Thoracic aorta (tissue), 2 donors: ENCODE results near the gene PACSIN2. TPM values are rescaled to one million over a fixed set of nuclear protein-coding genes. Genes with fewer than 3 reads are reported as not detected.
A peak's percentile ranks its signal among the peaks of the same experiment; 100 is the strongest.
"Not testable (repeated sequence)": the region's sequence is repeated elsewhere in the genome, so short reads cannot be mapped to it uniquely, and the experiment has no call there.

ENCODE experiments used
- ATAC-seq: fragments of 150-250 bp; one replicate; pipeline ENCODE4 v1.8.0; 2017; ENCODE audit warnings: low read depth; ENCODE audit not compliant: insufficient number of reproducible peaks, low FRiP score
- DNase-seq: peaks from one replicate; pipeline ENCODE4 v3.0.0-alpha.2; 2020; ENCODE audit warnings: low spot score
- H3K27ac ChIP-seq, 2 donors: fragments of 200-600 bp; sonication (generic); 1 replicate in 1 of 2; 2 replicates in 1 of 2; pipeline ENCODE4 v1.5.1; 2016; ENCODE audit warnings: mild to moderate bottlenecking in 2 of 2, moderate library complexity in 2 of 2
- H3K27me3 ChIP-seq: fragments of 200-600 bp; sonication (generic); replicated peaks from 2 replicates; pipeline ENCODE4 v1.6.0; 2016; ENCODE audit warnings: mild to moderate bottlenecking; ENCODE audit not compliant: insufficient read depth
- H3K36me3 ChIP-seq: fragments of 200-600 bp; sonication (generic); one replicate; pipeline ENCODE4 v1.5.1; 2016
- H3K4me1 ChIP-seq, 2 donors: fragments of 200-600 bp; sonication (generic); 1 replicate in 1 of 2; 2 replicates in 1 of 2; pipeline versions ENCODE4 v1.5.1 to v1.6.0; 2016; ENCODE audit warnings: low read depth in 2 of 2, mild to moderate bottlenecking in 1 of 2; ENCODE audit not compliant: control insufficient read depth in 1 of 2
- H3K4me3 ChIP-seq: fragments of 200-600 bp; sonication (generic); 2 replicates; pipeline ENCODE4 v1.5.1; 2016; ENCODE audit warnings: mild to moderate bottlenecking
- H3K9me3 ChIP-seq: fragments of 200-600 bp; sonication (generic); 2 replicates; pipeline ENCODE4 v1.5.1; 2016
- CTCF ChIP-seq: fragments of 200-600 bp; sonication (generic); IDR thresholded peaks from one replicate; pipeline ENCODE4 v1.5.1; 2019; ENCODE audit warnings: antibody characterized with exemption
- total RNA-seq, 2 donors: library from RNA; depleted of rRNA; stranded (reverse); fragments of >200 nt; gene quantifications; one replicate each; pipeline versions ENCODE4 v1.1.0 to v1.2.3, GENCODE V29; 2016

PACSIN2 gene
- total RNA-seq, 2 donors from 2014 or later, result 135 to 155 TPM

DNA sequence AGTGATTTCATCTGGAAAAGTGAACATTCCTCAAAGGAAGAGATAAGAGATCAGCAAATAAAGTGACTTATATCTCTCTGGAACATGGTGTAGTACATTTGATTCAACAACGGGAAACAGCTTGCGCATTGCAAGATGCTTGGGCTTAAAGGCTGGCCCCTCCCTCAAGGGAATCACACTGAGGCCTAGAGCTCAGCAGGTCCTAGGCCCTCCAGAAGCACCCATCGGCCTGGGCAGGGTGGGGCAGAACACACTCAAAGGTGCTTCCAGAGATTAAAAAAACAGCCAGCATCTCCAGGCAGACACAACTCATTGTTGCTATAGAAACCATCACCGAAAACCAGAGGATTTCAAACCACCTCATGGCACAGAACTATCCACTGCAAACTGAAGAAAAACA, 88.8 kb downstream of the PACSIN2 start:
- H3K4me1 ChIP-seq, result peaks cover 63 to 91% of the 10 kb centered on the region in 2 donors
- H3K27ac ChIP-seq, result peak overlapping the region; percentile 63 to 94
- H3K9me3 ChIP-seq, result no peaks in the 10 kb centered on the region
- ATAC-seq (no peak), DNase-seq (no peak)
- H3K27me3 ChIP-seq, result no peaks in the 10 kb centered on the region
- no peak overlapping the region for H3K4me3 ChIP-seq
- H3K36me3 ChIP-seq, result no peaks in the 10 kb centered on the region
- TF ChIP-seq CTCF, result no peak

- H3K4me1 ChIP-seq, result peaks cover 63 to 91% of the 10 kb centered on the region in 2 donors
- no peak for TF ChIP-seq CTCF
- DNase-seq (no peak), ATAC-seq (no peak)
- H3K36me3 ChIP-seq, result no peaks in the 10 kb centered on the region
- H3K4me3 ChIP-seq, result no peak overlapping the region
- no peaks in the 10 kb centered on the region for H3K9me3 ChIP-seq
- H3K27me3 ChIP-seq, result no peaks in the 10 kb centered on the region
- peak overlapping the region; percentile 63 to 94 for H3K27ac ChIP-seq
Measured at GRCh38 chr22:42925598-42925997, 89.4 kb downstream of the PACSIN2 start.

GRCh38 chr22:42925031-42925430, 89.9 kb downstream of the PACSIN2 start:
- H3K27me3 ChIP-seq, H3K36me3 ChIP-seq, H3K4me3 ChIP-seq, ATAC-seq, DNase-seq, H3K9me3 ChIP-seq: not testable (repeated sequence)
- Histone ChIP-seq H3K27ac (peak overlapping the region in 1 of 2 donors; percentile 63), H3K4me1 (peaks cover 61 to 88% of the 10 kb centered on the region in 2 donors)

DNA sequence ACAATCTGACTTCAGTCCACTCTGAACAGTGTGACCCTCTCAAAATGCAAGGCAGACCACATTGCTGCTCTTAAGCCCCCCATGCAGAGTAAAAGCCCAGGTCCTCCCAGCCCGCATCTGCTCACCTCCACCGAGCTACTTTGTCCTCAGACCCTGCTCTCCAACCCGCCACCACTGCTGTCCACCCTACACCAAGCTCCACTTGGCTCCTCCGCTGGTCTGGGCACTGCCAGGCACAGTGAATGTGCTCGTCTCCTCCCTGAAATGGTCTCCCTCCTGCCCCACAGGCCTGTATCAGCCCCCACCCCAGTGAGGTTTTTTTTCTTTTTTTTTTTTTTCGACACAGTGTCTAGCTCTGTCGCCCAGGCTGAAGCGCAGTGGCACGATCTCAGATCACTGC, 90.5 kb downstream of the PACSIN2 start:
- H3K4me1 ChIP-seq, result peaks cover 59 to 87% of the 10 kb centered on the region in 2 donors
- no peaks in the 10 kb centered on the region for H3K36me3 ChIP-seq
- H3K27me3 ChIP-seq, result no peaks in the 10 kb centered on the region
- no peak for DNase-seq
- no peak overlapping the region for H3K27ac ChIP-seq
- TF ChIP-seq CTCF, result no peak
- ATAC-seq, result no peak
- H3K4me3 ChIP-seq, result no peak overlapping the region
- no peaks in the 10 kb centered on the region for H3K9me3 ChIP-seq

GRCh38 chr22:42922374-42923191, 92.4 kb downstream of the PACSIN2 start:
- peaks cover 49 to 79% of the 10 kb centered on the region in 2 donors for H3K4me1 ChIP-seq

More at GRCh38 chr22:42922374-42923191, 92.4 kb downstream of the PACSIN2 start:
- ATAC-seq, result no peak
- Histone ChIP-seq H3K27me3 (no peaks in the 10 kb centered on the region), H3K4me3 (no peak overlapping the region), H3K27ac (peak overlapping the region; percentile 79 to 90), H3K36me3 (no peaks in the 10 kb centered on the region), H3K9me3 (no peaks in the 10 kb centered on the region)
- DNase-seq, result no peak
- TF ChIP-seq CTCF, result no peak
